OCI-LY7 (cell line): ENCODE measurements around the gene PCP2. TPM values are rescaled to one million over a fixed set of nuclear protein-coding genes. Genes with fewer than 3 reads are reported as not detected.

Source experiments
- BruUV-seq: library from RNA; stranded (reverse); fragments of 400-500 nt; replicated peaks from 2 replicates; lab custom pipeline; 2021; lab: Mats Ljungman, UMichigan
- CTCF ChIA-PET: fragments of 300-600 bp; sonication (Branson Sonifier 250); formaldehyde crosslinking; loops from one replicate; lab custom pipeline; 2022; ENCODE audit warnings: antibody characterized with exemption; ENCODE audit not compliant: unreplicated experiment; lab: Charles Lee
- POLR2A ChIA-PET: fragments of 300-600 bp; sonication (Branson Sonifier 250); formaldehyde crosslinking; loops from one replicate; lab custom pipeline; 2022; ENCODE audit warnings: antibody characterized with exemption; lab: Charles Lee
- DNase-seq: peaks from one replicate; pipeline ENCODE4 v3.0.0-alpha.2; 2015; ENCODE audit warnings: low spot score
- H2AFZ ChIP-seq: fragments of 200-600 bp; sonication (generic), shearing (Covaris generic); 2 replicates; pipeline ENCODE4 v1.6.1; 2014; ENCODE audit warnings: mild to moderate bottlenecking, antibody characterized with exemption, low read length, moderate library complexity
- H3K27ac ChIP-seq: fragments of 200-600 bp; sonication (generic); 2 replicates; pipeline ENCODE4 v1.5.1; 2014; ENCODE audit warnings: mixed run types, low read depth, mild to moderate bottlenecking, moderate library complexity, low read length, inconsistent platforms; ENCODE audit not compliant: poor library complexity, severe bottlenecking
- H3K36me3 ChIP-seq: fragments of 200-600 bp; sonication (generic); 2 replicates; pipeline ENCODE4 v1.6.1; 2014; ENCODE audit warnings: mild to moderate bottlenecking, antibody characterized with exemption, low read length, moderate library complexity, mixed read lengths; ENCODE audit not compliant: insufficient read depth
- H3K4me1 ChIP-seq: fragments of 200-600 bp; sonication (generic); 2 replicates; pipeline ENCODE4 v1.5.1; 2014; ENCODE audit warnings: mild to moderate bottlenecking, low read length; ENCODE audit not compliant: insufficient read depth, poor library complexity, severe bottlenecking
- H3K4me2 ChIP-seq: fragments of 200-600 bp; sonication (generic); 2 replicates; pipeline ENCODE4 v1.6.1; 2014; ENCODE audit warnings: mild to moderate bottlenecking, low read length
- H3K4me3 ChIP-seq: fragments of 200-600 bp; sonication (generic); 2 replicates; pipeline ENCODE4 v1.5.1; 2014; ENCODE audit warnings: mild to moderate bottlenecking, low read depth, low read length; ENCODE audit not compliant: poor library complexity, severe bottlenecking
- H3K79me2 ChIP-seq: fragments of 200-600 bp; sonication (generic); 2 replicates; pipeline ENCODE4 v1.6.1; 2016; ENCODE audit warnings: low read depth, mild to moderate bottlenecking, low read length, moderate library complexity, mixed read lengths; ENCODE audit not compliant: insufficient read depth
- H3K9me2 ChIP-seq: fragments of 200-600 bp; sonication (generic); 2 replicates; pipeline ENCODE4 v1.6.1; 2016; ENCODE audit warnings: mild to moderate bottlenecking, low read length, mixed read lengths; ENCODE audit not compliant: insufficient read depth
- H3K9me3 ChIP-seq: fragments of 200-600 bp; sonication (generic); 2 replicates; pipeline ENCODE4 v1.6.1; 2014; ENCODE audit warnings: mild to moderate bottlenecking, mixed run types, low read length, mixed read lengths
- H4K20me1 ChIP-seq: fragments of 200-600 bp; sonication (generic); 2 replicates; pipeline ENCODE4 v1.6.1; 2014; ENCODE audit warnings: mild to moderate bottlenecking, antibody characterized with exemption, low read length, moderate library complexity, mixed read lengths; ENCODE audit not compliant: insufficient read depth
- EZH2phosphoT487 ChIP-seq: fragments of 200-600 bp; sonication (generic); IDR thresholded peaks from 2 replicates; pipeline ENCODE4 v1.6.1; 2018; ENCODE audit warnings: low read depth, borderline replicate concordance, mild to moderate bottlenecking, mixed run types, antibody characterized with exemption, low read length, moderate library complexity, mixed read lengths
- intact Hi-C: fragments of 100-400 bp; cut with micrococcal nuclease; formaldehyde crosslinking; loops from one replicate; pipeline ENCODE4 v1.10.0; 2022; ENCODE audit not compliant: unreplicated experiment
- total RNA-seq, 2 experiments: library from RNA; depleted of rRNA in 1 of 2; stranded (reverse); fragments of >200 nt in 1 of 2; shearing (Covaris generic) in 1 of 2; gene quantifications; 2 replicates each; pipeline ENCODE4 v1.2.3, GENCODE V29; 2014 to 2022
- TF ChIP-seq, protein P1 (sequence below): fragments of 200-600 bp; sonication (generic); conservative IDR thresholded peaks from 2 replicates; pipeline ENCODE4 v1.5.1; 2014; ENCODE audit warnings: mild to moderate bottlenecking, antibody characterized with exemption, low read length, moderate library complexity, mixed read lengths

PCP2 gene
- total RNA-seq, 2 experiments from 2014 or later = 0.82 to 2.0 TPM

- H3K4me2 ChIP-seq = no peak overlapping the region
- BruUV-seq = no TSS peak
- POLR2A ChIA-PET = no interaction called here
Observed at GRCh38 chr19:7670150-7670783, 36.7 kb upstream of the PCP2 start.

GRCh38 chr19:7669641-7670040 lies 36.1 kb upstream of the PCP2 start:
- no peak overlapping the region for H3K4me2 ChIP-seq
- no peak overlapping the region for H3K27ac ChIP-seq
- no peaks in the 10 kb centered on the region for H3K36me3 ChIP-seq
- H3K4me1 ChIP-seq = no peaks in the 10 kb centered on the region
- H3K79me2 ChIP-seq = no peaks in the 10 kb centered on the region
- TF ChIP-seq EZH2phosphoT487 = no peak
- TF ChIP-seq, protein P1, sequence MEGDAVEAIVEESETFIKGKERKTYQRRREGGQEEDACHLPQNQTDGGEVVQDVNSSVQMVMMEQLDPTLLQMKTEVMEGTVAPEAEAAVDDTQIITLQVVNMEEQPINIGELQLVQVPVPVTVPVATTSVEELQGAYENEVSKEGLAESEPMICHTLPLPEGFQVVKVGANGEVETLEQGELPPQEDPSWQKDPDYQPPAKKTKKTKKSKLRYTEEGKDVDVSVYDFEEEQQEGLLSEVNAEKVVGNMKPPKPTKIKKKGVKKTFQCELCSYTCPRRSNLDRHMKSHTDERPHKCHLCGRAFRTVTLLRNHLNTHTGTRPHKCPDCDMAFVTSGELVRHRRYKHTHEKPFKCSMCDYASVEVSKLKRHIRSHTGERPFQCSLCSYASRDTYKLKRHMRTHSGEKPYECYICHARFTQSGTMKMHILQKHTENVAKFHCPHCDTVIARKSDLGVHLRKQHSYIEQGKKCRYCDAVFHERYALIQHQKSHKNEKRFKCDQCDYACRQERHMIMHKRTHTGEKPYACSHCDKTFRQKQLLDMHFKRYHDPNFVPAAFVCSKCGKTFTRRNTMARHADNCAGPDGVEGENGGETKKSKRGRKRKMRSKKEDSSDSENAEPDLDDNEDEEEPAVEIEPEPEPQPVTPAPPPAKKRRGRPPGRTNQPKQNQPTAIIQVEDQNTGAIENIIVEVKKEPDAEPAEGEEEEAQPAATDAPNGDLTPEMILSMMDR = no peak
- no TSS peak for BruUV-seq
- CTCF ChIA-PET = no interaction called here
- no peaks in the 10 kb centered on the region for H3K9me2 ChIP-seq
- POLR2A ChIA-PET = no interaction called here
- no peak overlapping the region for H3K4me3 ChIP-seq
- H3K9me3 ChIP-seq = no peaks in the 10 kb centered on the region
- no peak overlapping the region for H2AFZ ChIP-seq
- H4K20me1 ChIP-seq = no peaks in the 10 kb centered on the region
- intact Hi-C loops = no loop called here
- no peak for DNase-seq

More at GRCh38 chr19:7670150-7670783, 36.7 kb upstream of the PCP2 start:
- no peaks in the 10 kb centered on the region for H3K9me2 ChIP-seq
- no peak overlapping the region for H3K4me3 ChIP-seq
- no peaks in the 10 kb centered on the region for H3K36me3 ChIP-seq
- H3K9me3 ChIP-seq = no peaks in the 10 kb centered on the region
- DNase-seq = no peak
- intact Hi-C loops = no loop called here
- H3K79me2 ChIP-seq = no peaks in the 10 kb centered on the region
- no peak for TF ChIP-seq EZH2phosphoT487
- TF ChIP-seq, protein P1 = no peak
- H3K27ac ChIP-seq = no peak overlapping the region
- no peaks in the 10 kb centered on the region for H4K20me1 ChIP-seq
- H2AFZ ChIP-seq = no peak overlapping the region
- H3K4me1 ChIP-seq = no peaks in the 10 kb centered on the region
- CTCF ChIA-PET = no interaction called here

GRCh38 chr19:7668842-7669241 lies 35.3 kb upstream of the PCP2 start, which contains the start of gene RETN:
RETN (plus strand) TSS chr19:7669049; CDS start chr19:7669327, 278 bp downstream.
- no peak within 1 kb of the TSS for H3K4me2 ChIP-seq
- no peaks in the 10 kb centered on the region for H3K79me2 ChIP-seq
- no peaks in the 10 kb centered on the region for H3K9me3 ChIP-seq
- CTCF ChIA-PET = no interaction called here
- intact Hi-C loops = no loop called here
- no peaks in the 10 kb centered on the region for H3K9me2 ChIP-seq
- BruUV-seq = no TSS peak
- DNase-seq = no peak
- H3K4me1 ChIP-seq = no peaks in the 10 kb centered on the region
- TF ChIP-seq, protein P1 = no peak
- POLR2A ChIA-PET = no interaction called here
- no peaks in the 10 kb centered on the region for H3K36me3 ChIP-seq
- no peak within 1 kb of the TSS for H3K27ac ChIP-seq
- no peak within 1 kb of the TSS for H2AFZ ChIP-seq
- no peaks in the 10 kb centered on the region for H4K20me1 ChIP-seq
- H3K4me3 ChIP-seq = no peak within 1 kb of the TSS
